Activated T-helper 17 cell treated with anti-CD3 and anti-CD28 coated beads, Interleukin-2, amount 50 U/mL, for 72 hours (primary cell): ENCODE measurements around the gene EXOC3L2. TPM values are rescaled to one million over a fixed set of nuclear protein-coding genes. Genes with fewer than 3 reads are reported as not detected.

Experiments used
- ATAC-seq: fragments of 150-1000 bp; cut with Tn5 transposase; replicated peaks from 2 replicates; pipeline ENCODE4 v1.10.0; 2021; ENCODE audit warnings: mild to moderate bottlenecking, moderate library complexity
- H3K27ac Mint-ChIP-seq: one replicate; pipeline ENCODE4 v1.8.0; 2022; ENCODE audit warnings: mixed read lengths
- H3K27me3 Mint-ChIP-seq: one replicate; pipeline ENCODE4 v1.8.0; 2022; ENCODE audit warnings: mixed read lengths
- H3K36me3 Mint-ChIP-seq: one replicate; pipeline ENCODE4 v1.8.0; 2022; ENCODE audit warnings: low read depth, mild to moderate bottlenecking, mixed read lengths
- H3K4me1 Mint-ChIP-seq: one replicate; pipeline ENCODE4 v1.8.0; 2022; ENCODE audit warnings: mixed read lengths
- H3K4me3 Mint-ChIP-seq: one replicate; pipeline ENCODE4 v1.8.0; 2022; ENCODE audit warnings: mild to moderate bottlenecking, mixed read lengths
- H3K9me3 Mint-ChIP-seq: one replicate; pipeline ENCODE4 v1.8.0; 2022; ENCODE audit warnings: mixed read lengths
- total RNA-seq, 2 donors: library from RNA; stranded (reverse); gene quantifications; one replicate each; pipeline ENCODE4 v1.2.3, GENCODE V29; 2022

Gene EXOC3L2
- total RNA-seq, 2 donors from 2014 or later, result not detected

DNA sequence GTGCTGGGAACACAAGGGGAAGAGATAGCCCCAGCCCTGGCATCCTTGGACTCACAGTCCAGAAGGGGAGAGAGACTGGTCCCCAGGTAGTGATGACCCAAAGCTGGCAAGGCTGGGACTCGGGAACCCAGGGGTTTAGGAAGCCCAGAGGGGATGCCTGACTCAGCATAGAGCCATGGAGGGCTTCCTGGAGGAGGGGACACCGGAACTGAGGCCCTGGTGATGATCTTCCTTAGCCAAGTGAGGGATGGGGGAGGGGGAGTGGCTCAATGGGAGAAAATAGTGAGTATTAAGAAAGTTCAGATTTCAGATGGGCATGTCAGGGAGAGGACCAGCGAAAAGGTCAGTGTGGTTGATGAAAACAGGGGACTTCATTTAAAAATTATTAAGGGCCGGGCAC, 26.8 kb downstream of the EXOC3L2 start:
- Mint-ChIP-seq H3K9me3 (no peaks in the 10 kb centered on the region), H3K4me1 (peaks cover 5% of the 10 kb centered on the region), H3K36me3 (no peaks in the 10 kb centered on the region), H3K27ac (no peak overlapping the region), H3K4me3 (no peak overlapping the region), H3K27me3 (peaks cover 29% of the 10 kb centered on the region)
- ATAC-seq, result no peak

DNA sequence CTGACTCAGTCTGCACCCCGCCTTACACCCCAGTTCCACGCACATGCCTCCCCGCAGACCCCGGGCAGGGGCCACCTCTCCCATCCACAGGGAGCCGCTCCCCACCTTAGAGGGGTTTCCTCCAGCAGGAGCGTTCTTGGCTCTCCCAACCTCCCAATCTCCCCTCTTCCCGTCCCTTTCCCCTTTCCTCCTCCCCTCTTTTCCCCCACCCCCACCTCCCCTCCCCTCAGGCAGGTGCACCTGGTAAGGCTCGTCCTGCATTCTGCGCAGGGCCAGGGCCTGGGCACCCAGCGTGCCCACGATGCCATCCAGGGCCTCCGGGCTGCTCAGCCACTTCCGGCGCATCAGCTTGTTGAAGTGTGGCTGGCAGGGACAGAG, 27.3 kb downstream of the EXOC3L2 start:
- H3K4me1 Mint-ChIP-seq, result peaks cover 5% of the 10 kb centered on the region
- no peak overlapping the region for H3K4me3 Mint-ChIP-seq
- H3K36me3 Mint-ChIP-seq, result no peaks in the 10 kb centered on the region
- H3K27me3 Mint-ChIP-seq, result peaks cover 29% of the 10 kb centered on the region
- H3K9me3 Mint-ChIP-seq, result no peaks in the 10 kb centered on the region
- H3K27ac Mint-ChIP-seq, result no peak overlapping the region
- ATAC-seq, result no peak

DNA sequence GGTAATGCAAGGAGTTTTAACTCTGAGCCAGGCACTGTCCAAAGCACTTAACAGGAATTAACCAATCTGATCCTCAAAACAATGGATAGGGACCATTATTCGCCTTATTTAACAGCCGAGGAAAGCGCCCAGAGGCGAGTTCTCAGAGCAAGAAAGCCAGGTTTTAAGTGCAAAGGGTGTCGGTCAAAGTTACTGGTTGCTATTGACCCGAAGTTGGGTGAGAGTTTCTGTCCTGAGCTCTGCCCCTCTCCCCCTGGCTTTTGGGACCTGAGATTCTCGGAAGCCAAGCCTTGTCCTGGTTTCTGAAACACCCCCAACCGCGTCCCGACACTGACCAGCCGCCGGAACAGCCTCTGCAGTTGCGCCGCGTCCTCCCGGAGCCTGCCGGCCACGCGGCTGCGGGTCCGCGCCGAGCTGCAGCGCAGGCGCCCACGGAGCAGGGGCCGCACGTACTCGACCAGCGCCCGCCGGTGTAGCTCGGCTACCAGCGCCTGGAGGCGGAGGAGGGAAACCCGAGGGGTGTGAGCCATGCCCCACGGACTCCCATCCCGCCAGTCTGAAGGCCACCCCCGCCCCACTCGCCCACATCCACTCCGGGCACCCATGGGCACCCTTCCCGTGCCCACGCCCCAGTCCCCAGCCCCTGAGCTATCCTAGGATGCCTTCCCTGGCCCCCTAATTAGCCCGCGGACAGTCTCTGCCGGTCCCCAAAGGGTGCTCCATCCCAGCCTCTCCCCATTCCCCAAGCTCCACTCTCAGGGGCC, 27.8 kb downstream of the EXOC3L2 start:
- no peak overlapping the region for H3K27ac Mint-ChIP-seq
- H3K4me1 Mint-ChIP-seq, result peaks cover 5% of the 10 kb centered on the region
- H3K9me3 Mint-ChIP-seq, result no peaks in the 10 kb centered on the region
- no peaks in the 10 kb centered on the region for H3K36me3 Mint-ChIP-seq
- ATAC-seq, result no peak
- H3K4me3 Mint-ChIP-seq, result no peak overlapping the region
- peaks cover 26% of the 10 kb centered on the region for H3K27me3 Mint-ChIP-seq

DNA sequence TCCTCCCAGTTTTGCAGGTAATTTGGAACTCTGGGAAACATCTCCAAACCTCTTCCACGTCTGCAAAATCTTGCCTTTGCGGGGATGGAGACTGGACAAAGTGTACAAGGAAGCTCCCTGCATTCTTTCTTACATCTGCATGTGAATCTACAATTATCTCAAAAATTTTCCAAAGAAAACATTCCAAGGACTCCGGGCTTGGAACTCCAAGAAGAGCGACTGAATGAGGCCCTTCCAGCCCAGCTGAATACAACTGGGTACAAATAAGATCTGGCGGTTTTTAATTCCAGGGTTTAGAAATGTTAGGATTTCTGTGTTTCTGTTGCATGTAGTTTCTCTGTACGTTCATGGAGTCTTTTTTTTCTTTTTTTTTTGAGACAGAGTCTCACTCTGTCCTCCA, 28.5 kb downstream of the EXOC3L2 start:
- H3K4me3 Mint-ChIP-seq, result no peak overlapping the region
- peaks cover 5% of the 10 kb centered on the region for H3K4me1 Mint-ChIP-seq
- no peaks in the 10 kb centered on the region for H3K36me3 Mint-ChIP-seq
- peaks cover 25% of the 10 kb centered on the region for H3K27me3 Mint-ChIP-seq
- no peak overlapping the region for H3K27ac Mint-ChIP-seq
- H3K9me3 Mint-ChIP-seq, result no peaks in the 10 kb centered on the region
- ATAC-seq, result no peak

DNA sequence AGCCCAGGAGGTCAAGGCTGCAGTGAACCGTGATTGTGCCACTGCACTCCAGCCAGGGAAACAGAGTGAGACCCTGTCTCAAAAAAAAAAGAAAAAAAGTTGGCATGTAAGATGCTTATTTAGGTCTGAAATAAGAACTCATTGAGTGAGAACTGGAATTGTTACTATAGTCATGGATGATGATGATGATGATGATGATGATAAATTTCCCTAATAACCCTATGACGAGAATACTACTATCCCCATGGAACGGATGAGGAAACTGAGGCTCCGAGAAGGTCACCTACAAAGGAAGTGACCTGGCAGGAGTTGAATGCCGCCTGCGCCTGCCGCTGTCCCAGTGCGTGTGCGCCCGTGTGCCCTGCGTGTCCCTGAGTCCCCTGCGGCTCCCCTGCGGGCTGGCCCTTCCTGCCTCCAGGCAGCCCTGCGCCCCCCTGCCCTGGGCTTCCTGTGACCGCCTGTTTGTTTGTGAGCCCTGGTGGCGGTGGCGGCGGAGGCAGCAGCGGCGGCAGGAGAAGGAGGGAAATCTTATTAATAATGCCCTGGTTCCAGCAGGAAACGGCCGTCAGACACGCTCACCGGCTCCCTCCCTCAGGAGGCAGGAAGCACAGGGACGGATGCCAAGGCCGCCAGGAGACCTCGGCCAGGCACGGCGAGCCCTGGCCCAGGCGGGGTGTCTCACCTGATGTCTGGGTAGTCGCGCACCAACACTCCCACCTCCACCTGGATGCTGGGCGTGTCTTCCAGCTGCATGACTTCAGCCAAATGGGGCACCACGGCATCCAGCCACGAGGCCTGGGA, 29.6 kb downstream of the EXOC3L2 start:
- Mint-ChIP-seq H3K27me3 (peaks cover 22% of the 10 kb centered on the region), H3K9me3 (no peaks in the 10 kb centered on the region), H3K4me1 (peaks cover 5% of the 10 kb centered on the region)

DNA sequence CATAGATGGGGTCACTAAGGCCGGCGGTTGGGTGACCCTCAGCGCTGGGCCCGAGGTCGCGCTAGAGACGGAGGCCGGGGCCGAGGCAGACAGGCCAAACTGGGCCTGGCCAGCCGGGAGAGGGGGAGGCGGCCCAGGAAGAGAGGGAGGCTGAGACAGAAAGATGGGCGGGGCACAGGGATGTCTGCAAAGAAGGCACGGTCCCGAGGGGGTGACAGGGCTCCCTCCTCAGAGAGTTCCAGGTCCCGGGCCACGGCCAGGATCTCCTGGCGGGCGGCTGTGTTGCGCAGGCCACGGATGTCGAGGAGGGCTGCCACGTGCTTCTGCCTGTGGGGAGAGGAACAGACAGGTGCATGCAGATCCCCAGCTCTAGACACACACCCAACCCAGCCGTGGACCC, 32.2 kb downstream of the EXOC3L2 start:
- peaks cover 12% of the 10 kb centered on the region for H3K27me3 Mint-ChIP-seq
- H3K4me1 Mint-ChIP-seq, result peaks cover 5% of the 10 kb centered on the region
- no peaks in the 10 kb centered on the region for H3K36me3 Mint-ChIP-seq
- H3K9me3 Mint-ChIP-seq, result no peaks in the 10 kb centered on the region
- no peak overlapping the region for H3K27ac Mint-ChIP-seq
- ATAC-seq, result no peak
- no peak overlapping the region for H3K4me3 Mint-ChIP-seq

More for the DNA sequence above, 29.6 kb downstream of the EXOC3L2 start:
- no peak for ATAC-seq
- Mint-ChIP-seq H3K36me3 (no peaks in the 10 kb centered on the region), H3K27ac (no peak overlapping the region), H3K4me3 (no peak overlapping the region)

DNA sequence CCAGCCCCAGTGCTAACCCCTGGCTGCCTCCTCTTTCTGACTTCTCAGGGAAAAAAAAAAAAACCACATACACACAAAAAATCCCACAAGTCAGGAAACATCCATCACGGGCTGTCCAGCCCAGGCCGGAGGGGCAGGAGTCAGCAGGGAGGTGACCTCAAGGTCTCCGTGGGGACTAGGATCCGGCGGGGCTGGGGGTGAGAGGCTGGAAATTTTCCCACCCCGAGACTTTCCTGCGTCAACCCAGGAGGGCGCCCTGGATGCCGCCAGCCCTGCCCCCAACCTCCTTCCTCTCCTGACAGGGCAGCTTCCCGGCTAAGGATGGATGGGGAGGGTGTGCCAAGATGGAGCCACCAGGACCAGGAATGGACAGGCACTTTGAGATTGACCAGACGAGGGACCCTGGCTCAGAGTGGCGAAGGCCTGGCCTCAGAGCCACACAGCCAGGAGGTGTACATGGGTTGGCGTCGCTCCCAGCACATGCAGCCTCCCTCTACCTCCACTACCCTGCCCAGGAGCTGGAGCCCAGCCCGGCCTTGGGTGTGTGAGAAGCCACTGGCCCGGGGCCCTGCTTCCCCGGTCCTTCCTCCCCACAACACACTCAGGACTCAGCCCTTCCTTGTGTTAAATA, 33.3 kb downstream of the EXOC3L2 start:
- no peak for ATAC-seq
- Mint-ChIP-seq H3K36me3 (no peaks in the 10 kb centered on the region), H3K4me1 (peaks cover 5% of the 10 kb centered on the region), H3K9me3 (no peaks in the 10 kb centered on the region), H3K4me3 (no peak overlapping the region), H3K27me3 (peaks cover 11% of the 10 kb centered on the region), H3K27ac (no peak overlapping the region)

DNA sequence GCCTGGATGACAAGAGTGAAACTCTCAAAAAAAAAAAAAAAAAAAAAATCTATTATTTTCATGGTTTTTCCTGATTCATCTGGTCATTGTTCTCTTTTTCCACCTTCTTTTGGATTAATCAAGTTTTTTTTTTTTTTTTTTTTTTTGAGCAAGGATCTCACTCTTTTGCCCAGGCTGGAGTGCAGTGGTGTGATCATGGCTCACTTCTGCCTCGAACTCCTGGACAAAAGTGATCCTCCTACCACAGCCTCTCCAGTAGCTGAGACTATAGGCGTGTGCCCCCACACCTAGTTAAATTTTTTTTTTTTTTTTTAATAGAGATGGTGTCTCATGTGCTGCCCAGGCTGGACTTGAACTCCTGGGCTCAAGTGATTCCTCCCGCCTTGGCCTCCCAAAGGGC, 38.9 kb downstream of the EXOC3L2 start:
- no peaks in the 10 kb centered on the region for H3K9me3 Mint-ChIP-seq
- H3K4me1 Mint-ChIP-seq, result no peaks in the 10 kb centered on the region
- H3K4me3 Mint-ChIP-seq, result no peak overlapping the region
- H3K27me3 Mint-ChIP-seq, result no peaks in the 10 kb centered on the region
- H3K36me3 Mint-ChIP-seq, result no peaks in the 10 kb centered on the region
- no peak overlapping the region for H3K27ac Mint-ChIP-seq
- no peak for ATAC-seq

DNA sequence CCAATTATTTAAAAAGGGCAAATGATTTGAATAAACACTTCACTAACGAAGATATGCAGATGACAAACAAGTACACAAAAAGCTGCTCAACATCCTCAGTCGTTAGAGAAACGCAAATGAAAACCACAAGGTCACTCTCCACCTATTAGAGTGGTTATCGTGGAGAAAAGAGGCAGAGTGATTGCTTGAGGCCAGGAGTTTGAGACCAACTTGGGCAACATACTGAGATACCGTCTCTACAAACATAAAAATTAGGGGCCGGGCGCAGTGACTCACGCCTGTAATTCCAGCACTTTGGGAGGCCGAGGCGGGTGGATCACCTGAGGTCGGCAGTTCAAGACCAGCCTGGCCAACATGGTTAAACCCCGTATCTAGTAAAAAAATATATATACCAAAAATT, 39.4 kb downstream of the EXOC3L2 start:
- Mint-ChIP-seq H3K27ac (no peak overlapping the region), H3K9me3 (no peaks in the 10 kb centered on the region), H3K27me3 (no peaks in the 10 kb centered on the region), H3K4me3 (no peak overlapping the region), H3K36me3 (no peaks in the 10 kb centered on the region), H3K4me1 (no peaks in the 10 kb centered on the region)
- ATAC-seq, result no peak

DNA sequence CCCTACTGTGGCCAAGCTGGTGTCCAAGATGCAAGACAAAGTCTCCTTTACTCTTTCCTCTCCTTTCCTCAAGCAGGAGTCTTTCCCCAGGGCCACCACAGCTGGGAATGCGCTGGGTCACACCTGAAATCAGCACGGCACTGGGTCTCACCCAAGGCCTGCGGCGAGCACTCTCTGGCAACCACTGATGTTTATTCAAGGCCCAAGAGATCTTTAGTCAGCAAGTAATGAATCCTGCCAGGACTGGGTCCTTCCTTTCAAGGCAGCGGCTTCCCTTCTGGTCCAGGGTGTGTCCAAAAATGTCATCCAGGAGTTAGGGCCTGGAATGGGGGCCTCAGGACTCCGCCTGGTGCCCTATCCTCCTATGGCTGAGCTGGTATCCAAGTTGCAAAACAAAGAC, 42.6 kb downstream of the EXOC3L2 start:
- H3K36me3 Mint-ChIP-seq, result no peaks in the 10 kb centered on the region
- H3K27me3 Mint-ChIP-seq, result no peaks in the 10 kb centered on the region
- no peak overlapping the region for H3K4me3 Mint-ChIP-seq
- H3K4me1 Mint-ChIP-seq, result no peaks in the 10 kb centered on the region
- no peak for ATAC-seq
- no peaks in the 10 kb centered on the region for H3K9me3 Mint-ChIP-seq
- H3K27ac Mint-ChIP-seq, result no peak overlapping the region

DNA sequence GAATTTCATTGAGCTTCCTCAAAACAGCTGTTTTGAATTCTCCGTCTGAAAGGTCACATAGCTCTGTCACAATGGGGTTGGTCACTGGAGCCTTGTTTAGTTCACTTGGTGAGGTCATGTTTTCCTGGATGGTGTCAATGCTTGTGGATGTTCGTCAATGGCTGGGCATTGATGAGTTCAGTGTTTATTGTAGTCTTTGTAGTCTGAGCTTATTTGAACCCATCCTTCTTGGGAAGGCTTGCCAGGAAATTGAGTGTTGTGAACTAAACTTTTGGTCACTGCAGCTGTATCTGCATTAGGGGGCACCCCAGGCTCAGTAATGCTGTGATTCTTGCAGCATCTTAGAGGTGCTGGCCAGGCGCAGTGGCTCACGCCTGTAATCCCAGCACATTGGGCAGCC, 44.6 kb downstream of the EXOC3L2 start:
- Mint-ChIP-seq H3K27ac (no peak overlapping the region), H3K27me3 (no peaks in the 10 kb centered on the region), H3K4me3 (no peak overlapping the region)

DNA sequence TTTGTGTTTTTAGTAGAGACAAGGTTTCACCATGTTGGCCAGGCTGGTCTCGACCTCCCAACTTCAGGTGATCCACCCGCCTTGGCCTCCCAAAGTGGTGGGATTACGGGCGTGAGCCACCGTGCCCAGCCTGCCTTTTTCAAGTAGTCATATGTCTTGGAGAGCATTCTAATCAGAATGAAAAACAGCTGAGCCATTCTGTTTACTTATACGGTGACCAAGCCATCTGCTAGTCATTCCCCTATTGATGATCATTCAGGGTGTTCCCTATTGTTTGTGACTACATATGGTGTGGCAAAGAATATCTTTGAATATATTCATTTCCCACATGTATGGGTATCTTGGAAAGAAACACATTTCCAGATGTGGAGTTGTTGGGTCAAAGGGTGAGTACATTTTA, 49.4 kb downstream of the EXOC3L2 start:
- no peak overlapping the region for H3K4me3 Mint-ChIP-seq
- no peaks in the 10 kb centered on the region for H3K27me3 Mint-ChIP-seq
- no peak for ATAC-seq
- H3K27ac Mint-ChIP-seq, result no peak overlapping the region
- no peaks in the 10 kb centered on the region for H3K36me3 Mint-ChIP-seq
- H3K4me1 Mint-ChIP-seq, result no peaks in the 10 kb centered on the region
- H3K9me3 Mint-ChIP-seq, result no peaks in the 10 kb centered on the region

More for the DNA sequence above, 44.6 kb downstream of the EXOC3L2 start:
- no peaks in the 10 kb centered on the region for H3K36me3 Mint-ChIP-seq
- no peaks in the 10 kb centered on the region for H3K4me1 Mint-ChIP-seq
- no peaks in the 10 kb centered on the region for H3K9me3 Mint-ChIP-seq
- no peak for ATAC-seq

DNA sequence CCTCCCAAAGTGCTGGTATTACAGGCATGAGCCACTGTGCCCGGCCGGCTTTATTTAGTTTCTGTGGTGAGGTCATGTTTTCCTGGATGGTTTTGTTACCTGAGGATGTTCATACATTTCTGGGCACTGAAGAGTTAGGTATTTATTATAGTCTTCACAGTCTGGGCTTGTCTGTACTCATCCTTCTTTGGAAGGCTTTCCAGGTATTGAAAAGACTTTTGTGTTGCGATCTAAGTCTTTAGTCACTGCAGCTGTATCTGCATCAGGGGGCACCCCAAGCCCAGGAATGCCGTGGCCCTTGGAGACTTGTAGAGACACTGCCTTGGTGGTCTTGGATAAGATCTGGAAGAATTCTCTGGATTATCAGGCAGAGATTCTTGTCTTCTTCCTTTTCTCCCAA, 53.8 kb downstream of the EXOC3L2 start:
- Mint-ChIP-seq H3K27ac (no peak overlapping the region), H3K27me3 (no peaks in the 10 kb centered on the region), H3K36me3 (no peaks in the 10 kb centered on the region), H3K4me3 (no peak overlapping the region), H3K4me1 (peaks cover 4% of the 10 kb centered on the region), H3K9me3 (no peaks in the 10 kb centered on the region)
- ATAC-seq, result no peak

DNA sequence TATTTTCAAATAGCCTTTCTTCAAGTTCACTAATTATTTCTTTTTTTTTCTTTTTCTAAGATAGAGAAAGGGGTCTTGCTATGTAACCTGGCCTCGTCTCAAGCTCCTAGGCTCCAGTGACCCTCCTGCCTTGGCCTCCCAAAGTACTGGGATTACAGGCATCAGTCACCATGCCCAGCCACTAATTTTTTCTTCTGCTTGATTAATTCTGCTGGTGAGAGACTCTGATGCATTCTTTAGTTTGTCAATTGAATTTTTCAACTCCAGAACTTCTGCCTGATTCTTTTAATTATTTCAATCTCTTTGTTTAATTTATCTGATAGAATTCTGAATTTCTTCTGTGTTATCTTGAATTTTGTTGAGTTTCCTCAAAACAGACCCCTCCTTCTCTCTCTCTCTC, 55.2 kb downstream of the EXOC3L2 start:
- Mint-ChIP-seq H3K4me1 (peaks cover 6% of the 10 kb centered on the region), H3K9me3 (no peaks in the 10 kb centered on the region), H3K27me3 (no peaks in the 10 kb centered on the region), H3K27ac (no peak overlapping the region), H3K36me3 (no peaks in the 10 kb centered on the region), H3K4me3 (no peak overlapping the region)
- no peak for ATAC-seq
